H1 (cell line): ENCODE measurements around the gene XPO6. TPM values are rescaled to one million over a fixed set of nuclear protein-coding genes. Genes with fewer than 3 reads are reported as not detected.

ENCODE experiments used
- CTCF ChIA-PET: fragments of 300-600 bp; sonication (Branson Sonifier 250); formaldehyde crosslinking; loops from one replicate; lab custom pipeline; 2021; ENCODE audit not compliant: partially characterized antibody; lab: Charles Lee
- POLR2A ChIA-PET: fragments of 300-600 bp; sonication (Branson Sonifier 250); formaldehyde crosslinking; loops from one replicate; lab custom pipeline; 2021; ENCODE audit warnings: inconsistent platforms; ENCODE audit not compliant: partially characterized antibody; lab: Charles Lee
- DNase-seq, 2 experiments: peaks; one replicate each; pipeline versions ENCODE4 v3.0.0 to v3.0.0-alpha.2; 2010 to 2022; ENCODE audit warnings: low spot score in 2 of 2, low read depth in 1 of 2, mixed read lengths in 1 of 2
- FAIRE-seq: peaks from 2 replicates; lab custom pipeline; 2011; peaks lifted over from hg19 to GRCh38; lab: Jason Lieb, UNC
- H2AFZ ChIP-seq: 2 replicates; pipeline ENCODE4 v1.8.1; 2012; ENCODE audit warnings: low read length, inconsistent platforms
- H2AK5ac ChIP-seq: 2 replicates; pipeline ENCODE4 v1.6.1; 2013; ENCODE audit warnings: low read depth, low read length
- H2BK120ac ChIP-seq: replicated peaks from 2 replicates; pipeline ENCODE3; 2013; ENCODE audit warnings: low read depth, low read length, inconsistent platforms
- H2BK12ac ChIP-seq: 2 replicates; pipeline ENCODE4 v1.6.1; 2013; ENCODE audit warnings: low read depth, low read length
- H2BK15ac ChIP-seq: 2 replicates; pipeline ENCODE4 v1.6.1; 2013; ENCODE audit warnings: low read length
- H2BK20ac ChIP-seq: 2 replicates; pipeline ENCODE4 v1.6.1; 2013; ENCODE audit warnings: low read length
- H2BK5ac ChIP-seq: 2 replicates; pipeline ENCODE4 v1.6.1; 2013; ENCODE audit warnings: low read depth, low read length
- H3K14ac ChIP-seq: 2 replicates; pipeline ENCODE4 v1.6.1; 2013; ENCODE audit warnings: inconsistent platforms; ENCODE audit not compliant: insufficient read length
- H3K18ac ChIP-seq: 2 replicates; pipeline ENCODE4 v1.6.1; 2013; ENCODE audit warnings: low read length; ENCODE audit errors: extremely low read depth
- H3K23ac ChIP-seq: 2 replicates; pipeline ENCODE4 v1.6.1; 2013; ENCODE audit warnings: inconsistent platforms; ENCODE audit not compliant: insufficient read length
- H3K23me2 ChIP-seq: 2 replicates; pipeline ENCODE4 v1.6.1; 2013; ENCODE audit warnings: low read depth, low read length
- H3K27ac ChIP-seq: 2 replicates; pipeline ENCODE4 v1.6.1; 2011; ENCODE audit warnings: low read depth, low read length, inconsistent platforms
- H3K27me3 ChIP-seq, 4 experiments: replicated peaks in 1 of 4; 1 replicate in 1 of 4; 2 replicates in 3 of 4; pipeline versions ENCODE4 v1.6.1 to v1.8.1; 2011 to 2013; ENCODE audit warnings: low read length in 3 of 4, mild to moderate bottlenecking in 3 of 4, inconsistent platforms in 2 of 4, mixed read lengths in 2 of 4, moderate library complexity in 1 of 4; ENCODE audit not compliant: control insufficient read depth in 3 of 4, insufficient read depth in 3 of 4; ENCODE audit errors: extremely low read depth in 1 of 4
- H3K36me3 ChIP-seq, 4 experiments: 2 replicates each; pipeline versions ENCODE4 v1.6.1 to v1.8.1; 2011 to 2013; ENCODE audit warnings: mild to moderate bottlenecking in 4 of 4, low read length in 3 of 4, moderate library complexity in 2 of 4, control low read depth in 1 of 4, inconsistent platforms in 1 of 4; ENCODE audit not compliant: insufficient read depth in 4 of 4, control insufficient read depth in 2 of 4
- H3K4ac ChIP-seq: replicated peaks from 2 replicates; pipeline ENCODE3; 2013; ENCODE audit warnings: low read length, low read depth, mixed read lengths, inconsistent platforms; ENCODE audit not compliant: insufficient read length
- H3K4me1 ChIP-seq, 4 experiments: replicated peaks in 1 of 4; 1 replicate in 1 of 4; 2 replicates in 3 of 4; pipeline versions ENCODE4 v1.6.1 to v1.8.1; 2011 to 2013; ENCODE audit warnings: low read length in 3 of 4, inconsistent platforms in 2 of 4, mixed read lengths in 1 of 4; ENCODE audit not compliant: insufficient read depth in 4 of 4, control insufficient read depth in 3 of 4
- H3K4me2 ChIP-seq, 2 experiments: 2 replicates each; pipeline versions ENCODE4 v1.6.1 to v1.8.1; 2011 to 2013; ENCODE audit warnings: low read depth in 2 of 2, low read length in 2 of 2, control low read depth in 1 of 2, inconsistent platforms in 1 of 2, mild to moderate bottlenecking in 1 of 2; ENCODE audit not compliant: insufficient read depth in 1 of 2
- H3K4me3 ChIP-seq, 4 experiments: fragments of 200-600, 300-600 bp in 1 of 4; sonication (generic), shearing (Covaris generic), sonication (Bioruptor Twin) in 1 of 4; 2 replicates each; pipeline versions ENCODE4 v1.5.1 to v1.8.1; 2011 to 2016; ENCODE audit warnings: low read length in 4 of 4, low read depth in 3 of 4, control low read depth in 2 of 4, inconsistent platforms in 2 of 4, mild to moderate bottlenecking in 2 of 4, mixed read lengths in 1 of 4, moderate library complexity in 1 of 4; ENCODE audit not compliant: insufficient read depth in 2 of 4; ENCODE audit errors: extremely low read depth in 1 of 4
- H3K56ac ChIP-seq: replicated peaks from 2 replicates; pipeline ENCODE3; 2013; ENCODE audit warnings: low read depth, mild to moderate bottlenecking, mixed read lengths, low read length, inconsistent platforms; ENCODE audit not compliant: insufficient read length
- H3K79me1 ChIP-seq: 2 replicates; pipeline ENCODE4 v1.6.1; 2013; ENCODE audit warnings: low read depth, low read length, control low read depth
- H3K79me2 ChIP-seq, 2 experiments: 2 replicates each; pipeline versions ENCODE4 v1.6.1 to v1.8.1; 2012 to 2013; ENCODE audit warnings: low read length in 2 of 2, mild to moderate bottlenecking in 2 of 2, inconsistent platforms in 1 of 2; ENCODE audit not compliant: insufficient read depth in 2 of 2, control insufficient read depth in 1 of 2
- H3K9ac ChIP-seq, 4 experiments: replicated peaks in 1 of 4; 1 replicate in 1 of 4; 2 replicates in 3 of 4; pipeline versions ENCODE4 v1.6.1 to v1.8.1; 2011 to 2013; ENCODE audit warnings: low read depth in 3 of 4, low read length in 3 of 4, control low read depth in 2 of 4, mild to moderate bottlenecking in 2 of 4, moderate library complexity in 2 of 4, inconsistent platforms in 1 of 4; ENCODE audit errors: extremely low read depth in 1 of 4
- H3K9me3 ChIP-seq, 2 experiments: 2 replicates each; pipeline versions ENCODE4 v1.6.1 to v1.8.1; 2012 to 2013; ENCODE audit warnings: mild to moderate bottlenecking in 2 of 2, moderate library complexity in 2 of 2, control low read depth in 1 of 2, inconsistent platforms in 1 of 2, low read depth in 1 of 2, low read length in 1 of 2, mixed read lengths in 1 of 2; ENCODE audit not compliant: insufficient read depth in 2 of 2
- H4K20me1 ChIP-seq, 2 experiments: replicated peaks in 1 of 2; 2 replicates each; pipeline versions ENCODE3 to v1.8.1; 2011 to 2013; ENCODE audit warnings: inconsistent platforms in 2 of 2, low read length in 2 of 2, mild to moderate bottlenecking in 1 of 2; ENCODE audit not compliant: insufficient read depth in 2 of 2, control insufficient read depth in 1 of 2
- H4K5ac ChIP-seq: 2 replicates; pipeline ENCODE4 v1.6.1; 2013; ENCODE audit warnings: low read length, low read depth, mixed read lengths, inconsistent platforms; ENCODE audit not compliant: insufficient read length
- H4K8ac ChIP-seq: 2 replicates; pipeline ENCODE4 v1.8.0; 2013; ENCODE audit warnings: mild to moderate bottlenecking, moderate library complexity, low read length, inconsistent platforms; ENCODE audit not compliant: insufficient read depth; ENCODE audit errors: extremely low read depth
- H4K91ac ChIP-seq: replicated peaks from 2 replicates; pipeline ENCODE3; 2013; ENCODE audit warnings: low read length, mixed read lengths, inconsistent platforms; ENCODE audit not compliant: insufficient read length
- HDAC6 ChIP-seq: IDR thresholded peaks from one replicate; pipeline ENCODE4 v1.7.1; 2012; ENCODE audit warnings: low read depth, mild to moderate bottlenecking, inconsistent platforms, low read length, moderate library complexity
- JUN ChIP-seq: IDR thresholded peaks from 2 replicates; pipeline ENCODE4 v1.6.1; 2011; ENCODE audit warnings: low read depth, mild to moderate bottlenecking, improper control_type of control experiment, low read length
- JUND ChIP-seq: IDR thresholded peaks from 2 replicates; pipeline ENCODE4 v1.6.1; 2011; ENCODE audit warnings: mild to moderate bottlenecking, improper control_type of control experiment, low read length
- NRF1 ChIP-seq: IDR thresholded peaks from 2 replicates; pipeline ENCODE4 v1.6.1; 2011; ENCODE audit warnings: mild to moderate bottlenecking, low read depth, low read length, improper control_type of control experiment
- RNF2 ChIP-seq: fragments of 200-900, 300-1000 bp; sonication (generic); IDR thresholded peaks from 2 replicates; pipeline ENCODE4 v1.7.1; 2016; ENCODE audit warnings: borderline replicate concordance, low read depth, mild to moderate bottlenecking, antibody characterized with exemption, low read length; ENCODE audit not compliant: poor library complexity, severe bottlenecking; ENCODE audit errors: missing control alignments
- SP2 ChIP-seq: IDR thresholded peaks from 2 replicates; pipeline ENCODE4 v1.6.1; 2012; ENCODE audit warnings: mild to moderate bottlenecking, low read length, inconsistent platforms
- ZNF274 ChIP-seq: IDR thresholded peaks from 2 replicates; pipeline ENCODE4 v1.7.0; 2012; ENCODE audit warnings: low read length, borderline replicate concordance; ENCODE audit errors: extremely low read depth
- WGBS, 2 experiments: shearing (Covaris generic) in 1 of 2; methylation state at CpG; one replicate each; pipeline versions ENCODE4 v1.1.6 to v1.1.7; 2013 to 2015; ENCODE audit warnings: low lambda C conversion rate in 2 of 2, mixed read lengths in 2 of 2, inconsistent platforms in 1 of 2, low coverage in 1 of 2, missing lambda C conversion rate in 1 of 2; ENCODE audit not compliant: insufficient replicate concordance in 2 of 2, insufficient coverage in 1 of 2, insufficient read length in 1 of 2; ENCODE audit errors: extremely low coverage in 1 of 2, missing lambda C conversion rate in 1 of 2; 5-methylcytosine and 5-hydroxymethylcytosine counted together
- polyA plus RNA-seq, 7 experiments: library from polyadenylated mRNA; depleted of rRNA in 3 of 7; stranded (reverse) in 5 of 7; unstranded in 2 of 7; fragments of >200 nt in 5 of 7; fragments of 200-250 nt in 2 of 7; gene quantifications; 1 replicate in 5 of 7; 2 replicates in 1 of 7; 4 replicates in 1 of 7; pipeline versions ENCODE4 v1.2.1 to v1.2.3, GENCODE V29; 2011 to 2013; ENCODE audit warnings: missing spikeins in 2 of 7, mixed read lengths in 2 of 7
- total RNA-seq: library from RNA; stranded (reverse); fragmentation: NEBNext Ultra II Directional; extraction: Animal tissue kit (Norgen Biotek cat#: 25700); gene quantifications from 2 replicates; pipeline ENCODE4 v1.2.1, GENCODE V29; 2021

Gene XPO6
- total and polyA plus RNA-seq, 2 of the 8 experiments (the other 6 are each of a cell fraction or from before 2014, with no cell fraction given): 152 to 254 TPM

- ChIA-PET POLR2A (no interaction called here), CTCF (no interaction called here)
- Histone ChIP-seq H3K56ac (no peak overlapping the region), H3K4me3 (no peak overlapping the region), H3K4ac (no peak overlapping the region), H3K36me3 (peaks cover 0 to 7% (median 2%) of the 10 kb centered on the region in 4 experiments; a peak in 4 of 8 replicates), H2BK120ac (no peak overlapping the region), H3K18ac (no peak overlapping the region), H3K14ac (no peak overlapping the region), H4K20me1 (peaks cover 0 to 7% of the 10 kb centered on the region in 2 experiments), H3K79me2 (peaks cover 13 to 89% of the 10 kb centered on the region in 2 experiments), H2BK15ac (no peak overlapping the region), H3K27me3 (no peaks in the 10 kb centered on the region), H2AK5ac (no peak overlapping the region), H3K79me1 (peaks cover 2% of the 10 kb centered on the region; the same call in 1 of the 2 replicates), H3K4me2 (no peak overlapping the region), H4K8ac (no peak overlapping the region), H2BK12ac (no peak overlapping the region), H3K23ac (no peak overlapping the region), H3K23me2 (no peaks in the 10 kb centered on the region), H2BK20ac (no peak overlapping the region), H4K91ac (no peak overlapping the region), H2BK5ac (0 out of 2 replicates have a peak overlapping the region, but pooled peaks have one; percentile 42), H4K5ac (no peak overlapping the region), H3K4me1 (peaks cover 0 to 9% (median 2%) of the 10 kb centered on the region in 4 experiments; a peak in 2 of 7 replicates), H2AFZ (no peak overlapping the region), H3K9ac (no peak overlapping the region), H3K9me3 (no peaks in the 10 kb centered on the region), H3K27ac (no peak overlapping the region)
- DNase-seq (no peak), FAIRE-seq (no peak)
- 91% methylated on average over 7 of the region's 7 CpGs; no CpG with 5 or more reads in 1 of the 2 experiments for WGBS, 2 experiments
- TF ChIP-seq SP2 (no peak), JUN (no peak), NRF1 (no peak), RNF2 (no peak), HDAC6 (no peak), ZNF274 (no peak), JUND (no peak)
Observed at GRCh38 chr16:28182183-28182582, 29.6 kb downstream of the XPO6 start.
